ENCODE data around the gene TRIO. TPM values are rescaled to one million over a fixed set of nuclear protein-coding genes. Genes with fewer than 3 reads are reported as not detected.
A peak's percentile ranks its signal among the peaks of the same experiment; 100 is the strongest.

The TRIO gene
- total and polyA plus RNA-seq, 4 donors: 23.8 to 243 (median 110) TPM

- Histone ChIP-seq H3K36me3 (ENCODE audit: control insufficient read depth in 4 of 4, insufficient read depth in 4 of 4, low read length in 4 of 4) (no peaks in the 10 kb centered on the region), H3K27me3 (ENCODE audit: control insufficient read depth in 3 of 3, insufficient read depth in 3 of 3, low read length in 2 of 3) (no peaks in the 10 kb centered on the region), H3K9ac (ENCODE audit: insufficient read depth in 1 of 2, low read length in 2 of 2) (no peak overlapping the region), H3K9me3 (ENCODE audit: control insufficient read depth in 4 of 4, insufficient read depth in 3 of 4, low read length in 3 of 4) (no peaks in the 10 kb centered on the region), H3K27ac (ENCODE audit: low read depth in 1 of 2, low read length in 1 of 2) (peak overlapping the region in 1 of 2 donors; percentile 26), H3K4me1 (ENCODE audit: control insufficient read depth in 5 of 5, insufficient read depth in 5 of 5, low read length in 5 of 5) (peaks cover 0 to 48% (median 15%) of the 10 kb centered on the region in 5 donors), H3K4me3 (no peak overlapping the region)
- 82 to 91% methylated on average over 7 of the region's 7 CpGs for WGBS, 2 donors
- ATAC-seq (ENCODE audit: insufficient read depth, low FRiP score) (no peak), DNase-seq (no peak)
- TF ChIP-seq, protein P1, sequence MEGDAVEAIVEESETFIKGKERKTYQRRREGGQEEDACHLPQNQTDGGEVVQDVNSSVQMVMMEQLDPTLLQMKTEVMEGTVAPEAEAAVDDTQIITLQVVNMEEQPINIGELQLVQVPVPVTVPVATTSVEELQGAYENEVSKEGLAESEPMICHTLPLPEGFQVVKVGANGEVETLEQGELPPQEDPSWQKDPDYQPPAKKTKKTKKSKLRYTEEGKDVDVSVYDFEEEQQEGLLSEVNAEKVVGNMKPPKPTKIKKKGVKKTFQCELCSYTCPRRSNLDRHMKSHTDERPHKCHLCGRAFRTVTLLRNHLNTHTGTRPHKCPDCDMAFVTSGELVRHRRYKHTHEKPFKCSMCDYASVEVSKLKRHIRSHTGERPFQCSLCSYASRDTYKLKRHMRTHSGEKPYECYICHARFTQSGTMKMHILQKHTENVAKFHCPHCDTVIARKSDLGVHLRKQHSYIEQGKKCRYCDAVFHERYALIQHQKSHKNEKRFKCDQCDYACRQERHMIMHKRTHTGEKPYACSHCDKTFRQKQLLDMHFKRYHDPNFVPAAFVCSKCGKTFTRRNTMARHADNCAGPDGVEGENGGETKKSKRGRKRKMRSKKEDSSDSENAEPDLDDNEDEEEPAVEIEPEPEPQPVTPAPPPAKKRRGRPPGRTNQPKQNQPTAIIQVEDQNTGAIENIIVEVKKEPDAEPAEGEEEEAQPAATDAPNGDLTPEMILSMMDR (IDR thresholded peaks at IDR 0.05; ENCODE audit: control extremely low read depth, extremely low read depth): no peak
These were observed 40.9 kb downstream of the TRIO start for GRCh38 chr5:14184082-14184481.

GRCh38 chr5:14184725-14185124, 41.6 kb downstream of the TRIO start:
- Histone ChIP-seq H3K4me3 (no peak overlapping the region), H3K9me3 (ENCODE audit: control insufficient read depth in 4 of 4, insufficient read depth in 3 of 4, low read length in 3 of 4) (no peaks in the 10 kb centered on the region), H3K27ac (ENCODE audit: low read depth in 1 of 2, low read length in 1 of 2) (peak overlapping the region; percentile 30 to 85), H3K4me1 (ENCODE audit: control insufficient read depth in 5 of 5, insufficient read depth in 5 of 5, low read length in 5 of 5) (peaks cover 0 to 53% (median 15%) of the 10 kb centered on the region in 5 donors), H3K36me3 (ENCODE audit: control insufficient read depth in 4 of 4, insufficient read depth in 4 of 4, low read length in 4 of 4) (no peaks in the 10 kb centered on the region), H3K9ac (ENCODE audit: insufficient read depth in 1 of 2, low read length in 2 of 2) (no peak overlapping the region), H3K27me3 (ENCODE audit: control insufficient read depth in 3 of 3, insufficient read depth in 3 of 3, low read length in 2 of 3) (no peaks in the 10 kb centered on the region)
- WGBS, 2 donors: 87 to 90% methylated on average over 11 of the region's 11 CpGs
- DNase-seq: no peak
- TF ChIP-seq, protein P1 (IDR thresholded peaks at IDR 0.05; ENCODE audit: control extremely low read depth, extremely low read depth): no peak
- no peak for ATAC-seq (ENCODE audit: insufficient read depth, low FRiP score)

GRCh38 chr5:14185326-14186058, 42.4 kb downstream of the TRIO start:
- Histone ChIP-seq H3K36me3 (ENCODE audit: control insufficient read depth in 4 of 4, insufficient read depth in 4 of 4, low read length in 4 of 4) (no peaks in the 10 kb centered on the region), H3K4me3 (no peak overlapping the region), H3K27ac (ENCODE audit: low read depth in 1 of 2, low read length in 1 of 2) (peak overlapping the region; percentile 79 to 85), H3K9ac (ENCODE audit: insufficient read depth in 1 of 2, low read length in 2 of 2) (no peak overlapping the region), H3K9me3 (ENCODE audit: control insufficient read depth in 4 of 4, insufficient read depth in 3 of 4, low read length in 3 of 4) (no peaks in the 10 kb centered on the region), H3K4me1 (ENCODE audit: control insufficient read depth in 5 of 5, insufficient read depth in 5 of 5, low read length in 5 of 5) (peaks cover 0 to 55% (median 15%) of the 10 kb centered on the region in 5 donors), H3K27me3 (ENCODE audit: control insufficient read depth in 3 of 3, insufficient read depth in 3 of 3, low read length in 2 of 3) (no peaks in the 10 kb centered on the region)
- WGBS, 2 donors: 60 to 81% methylated on average over 7 of the region's 7 CpGs
- peak; percentile 36 for ATAC-seq (ENCODE audit: insufficient read depth, low FRiP score)
- no peak for DNase-seq
- TF ChIP-seq, protein P1 (IDR thresholded peaks at IDR 0.05; ENCODE audit: control extremely low read depth, extremely low read depth): no peak

Measured in lung (tissue), 12 donors.